ENCODE measurements around the gene INSIG1. TPM values are rescaled to one million over a fixed set of nuclear protein-coding genes. Genes with fewer than 3 reads are reported as not detected.

Gene INSIG1
- total and polyA plus RNA-seq, 9 donors: 15.7 to 25.1 (median 24.0) TPM

DNA sequence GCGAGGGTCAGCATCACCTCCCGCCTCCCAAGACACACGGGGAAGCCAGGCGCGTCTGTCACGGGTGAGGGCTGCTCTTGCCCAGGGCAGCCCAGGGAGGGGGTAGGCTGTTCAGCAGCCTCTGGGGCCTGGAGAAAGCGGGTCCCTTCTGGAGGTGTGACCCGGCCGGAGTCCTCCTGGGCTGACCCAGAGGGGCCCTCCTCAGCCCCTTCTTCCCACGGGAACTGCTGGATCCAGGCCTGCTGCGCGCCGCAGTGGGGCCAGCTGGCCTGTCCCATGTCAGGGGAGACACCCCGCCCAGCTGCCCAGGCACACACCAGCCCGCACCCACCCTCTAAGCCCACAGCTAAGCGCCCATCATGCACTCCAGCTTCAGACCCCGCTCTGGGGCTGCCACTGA, 41.8 kb downstream of the INSIG1 start:
- DNase-seq: no peak
- no peak overlapping the region for H3K27ac ChIP-seq (ENCODE audit: low read length)
- WGBS (ENCODE audit: insufficient coverage): 49% methylated on average over 14 of the region's 17 CpGs
- no peaks in the 10 kb centered on the region for H3K9me3 ChIP-seq (replicated peaks; ENCODE audit: control insufficient read depth, low read depth, low read length)
- no peak overlapping the region for H3K4me3 ChIP-seq (ENCODE audit: low read length)
- no peaks in the 10 kb centered on the region for H3K36me3 ChIP-seq (ENCODE audit: control insufficient read depth, insufficient read depth, low read length)
- peaks cover under 1% of the 10 kb centered on the region for H3K4me1 ChIP-seq (ENCODE audit: control insufficient read depth, insufficient read depth, low read length)
- peaks cover 38% of the 10 kb centered on the region for H3K27me3 ChIP-seq (ENCODE audit: control insufficient read depth, insufficient read depth, low read length)

- Histone ChIP-seq H3K27ac (ENCODE audit: low read length) (no peak overlapping the region), H3K4me3 (ENCODE audit: low read length) (no peak overlapping the region), H3K4me1 (ENCODE audit: control insufficient read depth, insufficient read depth, low read length) (peaks cover 4% of the 10 kb centered on the region), H3K36me3 (ENCODE audit: control insufficient read depth, insufficient read depth, low read length) (no peaks in the 10 kb centered on the region), H3K9me3 (replicated peaks; ENCODE audit: control insufficient read depth, low read depth, low read length) (no peaks in the 10 kb centered on the region), H3K27me3 (ENCODE audit: control insufficient read depth, insufficient read depth, low read length) (peaks cover 33% of the 10 kb centered on the region)
- DNase-seq: no peak
- WGBS (ENCODE audit: insufficient coverage): 80% methylated on average over 14 of the region's 14 CpGs
Measured at GRCh38 chr7:155340071-155340531, 42.4 kb downstream of the INSIG1 start.

GRCh38 chr7:155340721-155341120, 43.0 kb downstream of the INSIG1 start:
- WGBS (ENCODE audit: insufficient coverage): 79% methylated on average over 9 of the region's 9 CpGs
- Histone ChIP-seq H3K4me1 (ENCODE audit: control insufficient read depth, insufficient read depth, low read length) (peaks cover 9% of the 10 kb centered on the region), H3K9me3 (replicated peaks; ENCODE audit: control insufficient read depth, low read depth, low read length) (no peaks in the 10 kb centered on the region), H3K27ac (ENCODE audit: low read length) (no peak overlapping the region), H3K36me3 (ENCODE audit: control insufficient read depth, insufficient read depth, low read length) (no peaks in the 10 kb centered on the region), H3K4me3 (ENCODE audit: low read length) (no peak overlapping the region), H3K27me3 (ENCODE audit: control insufficient read depth, insufficient read depth, low read length) (peaks cover 36% of the 10 kb centered on the region)
- DNase-seq: no peak

DNA sequence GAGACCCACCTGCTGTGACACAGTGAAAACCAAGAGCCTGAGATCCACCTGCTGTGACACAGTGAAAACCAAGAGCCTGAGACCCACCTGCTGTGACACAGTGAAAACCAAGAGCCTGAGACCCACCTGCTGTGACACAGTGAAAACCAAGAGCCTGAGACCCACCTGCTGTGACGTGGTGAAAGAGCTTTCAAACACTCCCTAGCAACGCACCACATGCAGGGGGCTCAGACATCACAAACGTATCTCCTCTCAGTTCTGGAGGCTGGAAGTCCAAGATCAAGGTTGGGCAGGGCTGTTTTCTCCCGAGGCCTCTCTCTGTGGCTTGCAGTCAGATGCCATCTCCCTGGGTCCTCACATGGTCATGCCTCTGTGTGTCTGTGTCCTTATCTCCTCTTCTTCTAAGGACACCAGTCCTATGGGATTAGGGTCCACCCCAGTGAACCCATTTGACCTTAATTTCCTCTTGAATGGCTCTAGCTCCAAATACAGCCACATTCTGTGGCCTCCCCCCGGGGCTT, 43.8 kb downstream of the INSIG1 start:
- peaks cover 37% of the 10 kb centered on the region for H3K27me3 ChIP-seq (ENCODE audit: control insufficient read depth, insufficient read depth, low read length)
- WGBS (ENCODE audit: insufficient coverage): 35% methylated on average over 4 of the region's 5 CpGs
- H3K27ac ChIP-seq (ENCODE audit: low read length): no peak overlapping the region
- H3K9me3 ChIP-seq (replicated peaks; ENCODE audit: control insufficient read depth, low read depth, low read length): no peaks in the 10 kb centered on the region
- H3K36me3 ChIP-seq (ENCODE audit: control insufficient read depth, insufficient read depth, low read length): no peaks in the 10 kb centered on the region
- peaks cover 9% of the 10 kb centered on the region for H3K4me1 ChIP-seq (ENCODE audit: control insufficient read depth, insufficient read depth, low read length)
- no peak overlapping the region for H3K4me3 ChIP-seq (ENCODE audit: low read length)
- no peak for DNase-seq

DNA sequence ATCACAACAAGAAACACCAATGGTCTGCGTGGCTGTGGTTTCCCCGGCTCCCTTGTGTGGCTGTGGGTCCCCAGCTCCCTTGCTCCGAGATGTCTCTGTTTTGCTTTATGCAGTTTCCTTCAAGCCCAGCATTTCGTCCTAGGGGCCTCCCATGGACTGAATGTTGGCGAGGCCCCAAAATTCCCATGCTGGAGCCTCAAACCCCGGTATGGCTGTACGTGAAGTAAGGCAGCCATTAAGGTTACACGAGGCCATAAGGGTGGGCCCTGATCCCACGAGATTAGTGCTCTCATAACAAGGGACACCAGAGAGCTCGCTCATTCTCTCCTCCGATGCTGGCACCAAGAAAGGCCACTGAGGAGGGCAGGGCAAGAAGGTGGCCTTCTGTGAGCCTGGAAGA, 44.6 kb downstream of the INSIG1 start:
- Histone ChIP-seq H3K4me1 (ENCODE audit: control insufficient read depth, insufficient read depth, low read length) (peaks cover 9% of the 10 kb centered on the region), H3K27me3 (ENCODE audit: control insufficient read depth, insufficient read depth, low read length) (peaks cover 31% of the 10 kb centered on the region)

DNA sequence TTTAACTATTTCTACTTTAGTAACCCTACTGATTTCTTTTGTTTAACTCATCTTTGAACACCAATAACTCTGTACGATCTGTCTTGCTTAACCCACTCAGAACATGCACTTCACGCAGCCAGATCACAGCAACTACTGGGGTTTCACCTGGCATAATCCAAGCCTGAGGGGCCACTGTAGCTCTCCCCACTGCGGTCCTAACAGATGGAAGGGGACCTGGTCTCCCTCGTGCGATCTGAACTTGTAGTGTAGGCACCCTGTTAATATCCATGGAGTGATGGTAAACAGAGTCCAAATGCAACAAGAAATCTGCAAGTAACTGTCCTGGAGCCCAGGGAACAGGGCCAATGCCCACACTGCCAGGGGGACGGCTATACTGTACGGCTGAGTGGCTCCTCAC, 45.5 kb downstream of the INSIG1 start:
- Histone ChIP-seq H3K27ac (ENCODE audit: low read length) (no peak overlapping the region), H3K4me3 (ENCODE audit: low read length) (no peak overlapping the region), H3K36me3 (ENCODE audit: control insufficient read depth, insufficient read depth, low read length) (no peaks in the 10 kb centered on the region), H3K27me3 (ENCODE audit: control insufficient read depth, insufficient read depth, low read length) (peaks cover 31% of the 10 kb centered on the region), H3K4me1 (ENCODE audit: control insufficient read depth, insufficient read depth, low read length) (peaks cover 9% of the 10 kb centered on the region), H3K9me3 (replicated peaks; ENCODE audit: control insufficient read depth, low read depth, low read length) (no peaks in the 10 kb centered on the region)
- DNase-seq: no peak
- WGBS (ENCODE audit: insufficient coverage): 60% methylated on average over 7 of the region's 7 CpGs

More for the DNA sequence above, 44.6 kb downstream of the INSIG1 start:
- no peak overlapping the region for H3K4me3 ChIP-seq (ENCODE audit: low read length)
- DNase-seq: no peak
- H3K27ac ChIP-seq (ENCODE audit: low read length): no peak overlapping the region
- no peaks in the 10 kb centered on the region for H3K9me3 ChIP-seq (replicated peaks; ENCODE audit: control insufficient read depth, low read depth, low read length)
- 71% methylated on average over 11 of the region's 11 CpGs for WGBS (ENCODE audit: insufficient coverage)
- H3K36me3 ChIP-seq (ENCODE audit: control insufficient read depth, insufficient read depth, low read length): no peaks in the 10 kb centered on the region

DNA sequence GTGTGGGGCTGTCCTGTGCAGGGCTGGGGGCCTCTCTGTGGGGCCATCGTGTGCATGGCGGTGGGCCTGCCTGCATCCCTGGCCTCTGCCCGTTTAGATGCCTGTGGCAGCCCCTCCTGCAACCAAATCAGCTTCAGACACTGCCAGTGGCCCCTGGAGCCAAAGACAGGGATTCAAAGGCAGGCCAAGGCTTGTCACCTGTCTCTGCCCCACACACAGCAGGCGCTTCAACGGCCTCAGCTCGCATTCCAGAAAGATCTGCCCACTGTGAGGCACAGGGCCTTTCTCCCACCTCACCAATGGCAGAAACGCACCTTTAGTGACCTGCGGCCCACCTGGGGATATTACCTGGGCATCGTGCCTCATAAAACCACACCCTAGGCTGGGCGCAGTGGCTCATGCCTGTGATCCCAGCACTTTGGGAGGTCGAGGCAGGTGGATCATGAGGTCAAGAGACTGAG, 46.0 kb downstream of the INSIG1 start:
- Histone ChIP-seq H3K36me3 (ENCODE audit: control insufficient read depth, insufficient read depth, low read length) (no peaks in the 10 kb centered on the region), H3K4me1 (ENCODE audit: control insufficient read depth, insufficient read depth, low read length) (peaks cover 9% of the 10 kb centered on the region), H3K9me3 (replicated peaks; ENCODE audit: control insufficient read depth, low read depth, low read length) (no peaks in the 10 kb centered on the region), H3K4me3 (ENCODE audit: low read length) (no peak overlapping the region), H3K27ac (ENCODE audit: low read length) (no peak overlapping the region), H3K27me3 (ENCODE audit: control insufficient read depth, insufficient read depth, low read length) (peaks cover 30% of the 10 kb centered on the region)
- no peak for DNase-seq
- WGBS (ENCODE audit: insufficient coverage): 83% methylated on average over 7 of the region's 11 CpGs

GRCh38 chr7:155344270-155344617, 46.6 kb downstream of the INSIG1 start:
- Histone ChIP-seq H3K9me3 (replicated peaks; ENCODE audit: control insufficient read depth, low read depth, low read length) (no peaks in the 10 kb centered on the region), H3K27ac (ENCODE audit: low read length) (no peak overlapping the region), H3K36me3 (ENCODE audit: control insufficient read depth, insufficient read depth, low read length) (no peaks in the 10 kb centered on the region), H3K4me1 (ENCODE audit: control insufficient read depth, insufficient read depth, low read length) (peaks cover 9% of the 10 kb centered on the region), H3K27me3 (ENCODE audit: control insufficient read depth, insufficient read depth, low read length) (peaks cover 28% of the 10 kb centered on the region), H3K4me3 (ENCODE audit: low read length) (no peak overlapping the region)
- 41% methylated on average over 14 of the region's 16 CpGs for WGBS (ENCODE audit: insufficient coverage)
- no peak for DNase-seq

GRCh38 chr7:155344618-155345433, 47.1 kb downstream of the INSIG1 start:
- H3K27ac ChIP-seq (ENCODE audit: low read length): no peak overlapping the region
- 3% methylated on average over 55 of the region's 62 CpGs for WGBS (ENCODE audit: insufficient coverage)
- no peaks in the 10 kb centered on the region for H3K9me3 ChIP-seq (replicated peaks; ENCODE audit: control insufficient read depth, low read depth, low read length)
- H3K27me3 ChIP-seq (ENCODE audit: control insufficient read depth, insufficient read depth, low read length): peaks cover 30% of the 10 kb centered on the region
- H3K4me1 ChIP-seq (ENCODE audit: control insufficient read depth, insufficient read depth, low read length): peaks cover 9% of the 10 kb centered on the region
- no peaks in the 10 kb centered on the region for H3K36me3 ChIP-seq (ENCODE audit: control insufficient read depth, insufficient read depth, low read length)
- peak overlapping the region; percentile 21 for H3K4me3 ChIP-seq (ENCODE audit: low read length)
- peak; percentile 83 for DNase-seq

DNA sequence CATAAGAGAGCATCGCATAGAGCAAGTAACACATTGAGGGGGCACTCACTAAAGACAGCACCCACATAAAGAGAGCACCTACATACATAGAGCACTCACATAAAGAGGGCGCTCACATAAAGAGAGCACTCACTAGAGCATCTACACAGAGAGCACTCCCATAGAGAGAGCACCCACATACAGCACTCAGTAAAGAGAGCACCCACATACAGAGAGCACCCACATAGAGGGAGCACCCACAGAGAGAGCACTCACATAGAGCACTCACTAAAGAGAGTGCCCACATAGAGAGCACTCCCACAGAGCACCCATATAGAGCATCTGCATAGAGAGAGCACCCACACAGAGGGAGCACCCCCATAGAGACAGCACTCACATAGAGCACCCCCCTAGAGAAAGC, 47.8 kb downstream of the INSIG1 start:
- Histone ChIP-seq H3K4me1 (ENCODE audit: control insufficient read depth, insufficient read depth, low read length) (peaks cover 9% of the 10 kb centered on the region), H3K27ac (ENCODE audit: low read length) (no peak overlapping the region), H3K36me3 (ENCODE audit: control insufficient read depth, insufficient read depth, low read length) (no peaks in the 10 kb centered on the region), H3K4me3 (ENCODE audit: low read length) (no peak overlapping the region), H3K9me3 (replicated peaks; ENCODE audit: control insufficient read depth, low read depth, low read length) (no peaks in the 10 kb centered on the region), H3K27me3 (ENCODE audit: control insufficient read depth, insufficient read depth, low read length) (peaks cover 29% of the 10 kb centered on the region)
- DNase-seq: no peak
- WGBS (ENCODE audit: insufficient coverage): 80% methylated on average over 1 of the region's 2 CpGs

All from muscle of leg (tissue), 11 donors.